Peyer's patch (tissue), 4 donors: Measurements from ENCODE around the gene MTG2.

Experiments
- CTCF ChIP-seq, 6 experiments: fragments of 450-650 bp in 4 of 6; fragments of 200-600 bp in 2 of 6; sonication (generic) in 1 of 6; IDR thresholded peaks; one replicate each; pipeline ENCODE4 v1.5.1; 2017 to 2019; ENCODE audit warnings: antibody characterized with exemption in 6 of 6, mild to moderate bottlenecking in 3 of 6, moderate library complexity in 1 of 6
- POLR2A ChIP-seq, 2 donors: fragments of 450-650 bp; IDR thresholded peaks; one replicate each; pipeline ENCODE4 v1.5.1; 2017; ENCODE audit warnings: antibody characterized with exemption in 2 of 2, mild to moderate bottlenecking in 2 of 2, moderate library complexity in 2 of 2

- TF ChIP-seq CTCF (IDR thresholded peaks at IDR 0.05) = no peak
- no peak for TF ChIP-seq POLR2A (IDR thresholded peaks at IDR 0.05)
Measured at GRCh38 chr20:62200491-62201172, 17.8 kb downstream of the MTG2 start.
